DMS53 (cell line): ENCODE results near the gene PLEKHM3.

Experiments
- DNase-seq: peaks from one replicate; lab custom pipeline; 2025; lab: John Stamatoyannopoulos, UW

The PLEKHM3 gene

DNA sequence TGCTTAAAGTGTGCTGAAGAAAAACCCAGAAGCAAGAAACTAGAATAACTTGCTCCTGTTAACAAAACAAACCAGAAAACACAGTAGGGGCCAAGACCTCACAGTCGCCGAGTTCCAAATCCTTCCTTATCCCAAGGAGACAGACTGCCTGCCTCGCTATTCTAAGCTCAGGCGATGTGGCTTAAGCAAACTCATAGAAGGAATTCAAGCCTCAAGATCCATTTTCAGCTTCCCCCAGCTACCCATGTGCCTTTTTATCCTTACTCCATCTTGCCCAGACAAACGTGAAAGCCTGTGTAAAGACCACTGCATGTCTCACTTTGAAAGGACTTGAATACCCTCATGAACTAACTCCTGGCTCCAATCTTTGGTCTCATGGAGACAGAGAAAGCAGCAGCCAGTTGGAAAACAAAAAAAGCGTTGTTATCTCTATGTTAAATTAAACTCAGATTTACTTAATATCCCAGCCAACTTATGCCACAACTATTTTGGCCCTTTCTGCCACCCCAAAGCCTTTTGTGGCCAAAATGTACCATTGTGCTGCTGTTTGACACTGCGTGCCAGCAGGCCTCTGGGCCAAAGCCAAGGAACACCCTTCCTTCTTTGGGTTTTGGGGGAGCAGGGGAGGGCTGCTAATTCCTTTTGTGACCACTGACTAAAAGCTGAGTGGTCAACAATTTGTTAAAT, 132.5 kb downstream of the PLEKHM3 start:
- no peak for DNase-seq

DNA sequence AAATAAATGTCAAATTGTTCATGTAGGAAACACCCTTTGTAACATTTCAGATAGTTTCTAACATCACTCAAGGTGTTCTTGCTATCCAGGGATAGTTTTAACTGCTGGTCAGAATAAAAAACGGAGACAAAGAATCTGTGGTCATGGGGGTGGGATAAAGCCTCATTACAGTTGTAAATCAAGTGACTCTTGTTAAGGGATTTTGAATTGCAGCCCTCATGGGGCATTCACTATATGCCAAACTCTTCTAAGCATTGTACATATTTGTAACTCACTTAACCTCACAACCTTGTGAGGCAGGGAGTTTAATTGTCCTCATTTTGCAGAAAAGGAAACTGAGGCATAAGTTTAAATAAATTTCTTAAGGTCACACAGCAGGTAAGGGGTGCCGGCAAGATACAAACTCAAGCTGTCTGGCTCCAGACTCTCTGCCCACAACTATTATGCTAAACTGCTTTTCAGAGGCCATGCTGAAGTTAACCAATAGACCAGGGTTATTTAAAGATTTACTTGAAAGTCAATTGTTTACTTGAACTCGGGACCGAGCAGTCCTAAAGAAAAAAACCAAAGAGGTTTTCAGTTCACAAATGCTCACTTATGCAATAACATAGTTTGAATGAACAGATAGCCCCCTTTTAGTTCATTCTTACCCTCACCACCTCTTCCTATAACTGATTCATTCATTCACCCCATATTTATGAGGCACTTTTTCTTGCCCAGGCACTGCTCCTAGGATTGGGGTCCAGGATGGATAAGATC, 134.1 kb downstream of the PLEKHM3 start:
- no peak for DNase-seq

- DNase-seq: no peak
Measured at GRCh38 chr2:207887500-207887899, 137.8 kb downstream of the PLEKHM3 start.

DNA sequence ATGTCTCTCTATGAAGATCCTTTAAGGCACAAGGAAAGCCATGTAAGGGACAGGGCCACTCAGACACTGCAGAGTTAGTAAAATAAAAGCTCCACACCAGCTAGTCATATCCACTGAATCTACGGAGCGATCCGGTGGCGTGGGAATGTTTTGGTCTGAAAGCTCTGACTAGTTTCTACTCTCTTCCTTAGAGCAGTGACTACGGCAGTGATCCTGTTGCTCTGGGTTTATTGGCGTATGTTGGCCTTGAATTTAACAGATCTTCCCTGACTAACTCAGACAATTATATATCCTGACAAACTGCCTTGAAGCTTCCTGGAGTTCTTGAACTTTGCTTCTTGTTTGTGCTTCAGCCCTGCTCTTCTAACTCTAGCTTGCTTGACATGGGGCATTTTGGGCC, 140.3 kb downstream of the PLEKHM3 start:
- no peak for DNase-seq

- DNase-seq: no peak
Measured at GRCh38 chr2:207884127-207884526, 141.2 kb downstream of the PLEKHM3 start.

DNA sequence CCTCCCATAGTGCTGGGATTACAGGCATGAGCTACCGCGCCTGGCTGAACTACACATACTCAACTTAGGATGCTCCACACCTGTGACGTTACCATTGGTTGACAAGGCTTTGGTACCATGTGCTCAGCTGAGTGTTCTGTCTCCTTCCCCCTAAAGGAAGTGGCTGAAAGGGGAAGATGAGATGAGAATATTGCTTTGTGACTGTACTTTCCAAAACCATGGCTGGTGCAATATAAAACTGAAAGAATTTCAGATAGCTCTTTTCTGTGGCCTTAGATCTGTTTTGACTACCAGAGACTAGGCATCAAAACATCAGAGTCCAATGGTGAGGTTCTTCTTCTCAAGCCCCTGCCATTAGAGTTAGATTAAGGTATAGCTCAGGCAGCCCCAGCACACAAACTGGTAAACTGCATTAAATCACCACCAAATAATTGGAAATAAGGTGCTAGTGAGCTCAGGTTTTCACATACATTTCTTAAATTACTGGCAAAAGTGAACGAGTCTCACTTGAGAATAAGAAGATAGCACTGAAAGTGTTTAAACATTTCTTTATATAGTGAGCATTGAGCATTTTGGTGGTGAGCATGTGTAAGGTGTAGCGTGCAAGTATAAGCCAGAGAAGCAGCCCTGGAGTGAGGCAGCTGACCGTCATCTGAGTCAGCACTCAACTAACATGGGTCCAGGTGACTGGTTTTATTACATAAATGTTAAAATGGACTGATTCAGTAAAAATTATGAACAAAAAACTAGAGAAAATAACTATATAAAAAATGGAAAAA, 142.1 kb downstream of the PLEKHM3 start:
- no peak for DNase-seq

DNA sequence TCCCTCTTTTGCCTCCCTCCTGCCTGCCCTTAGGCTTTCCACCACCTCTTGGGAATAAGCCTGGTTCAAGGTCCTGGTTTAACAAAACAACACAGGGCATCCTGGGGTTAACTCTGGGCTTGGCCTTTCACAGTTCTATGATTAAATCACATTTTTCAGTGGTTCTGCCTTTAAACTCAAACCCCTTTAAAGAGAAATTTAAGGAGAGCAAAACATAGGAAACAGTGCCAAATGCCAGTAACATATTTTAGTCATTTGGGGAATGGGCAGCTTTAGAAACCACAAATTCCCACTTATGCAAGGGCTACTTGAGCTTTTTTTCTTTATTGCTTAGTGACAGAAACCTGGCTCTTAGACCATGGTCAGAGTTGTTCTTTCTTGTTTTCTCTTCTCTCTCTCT, 143.4 kb downstream of the PLEKHM3 start:
- no peak for DNase-seq

- no peak for DNase-seq
Measured at GRCh38 chr2:207879536-207879935, 145.8 kb downstream of the PLEKHM3 start.

GRCh38 chr2:207876842-207877535, 148.3 kb downstream of the PLEKHM3 start:
- no peak for DNase-seq

GRCh38 chr2:207875473-207876212, 149.7 kb downstream of the PLEKHM3 start:
- peak; percentile 54 for DNase-seq

GRCh38 chr2:207873794-207874193, 151.5 kb downstream of the PLEKHM3 start:
- no peak for DNase-seq

DNA sequence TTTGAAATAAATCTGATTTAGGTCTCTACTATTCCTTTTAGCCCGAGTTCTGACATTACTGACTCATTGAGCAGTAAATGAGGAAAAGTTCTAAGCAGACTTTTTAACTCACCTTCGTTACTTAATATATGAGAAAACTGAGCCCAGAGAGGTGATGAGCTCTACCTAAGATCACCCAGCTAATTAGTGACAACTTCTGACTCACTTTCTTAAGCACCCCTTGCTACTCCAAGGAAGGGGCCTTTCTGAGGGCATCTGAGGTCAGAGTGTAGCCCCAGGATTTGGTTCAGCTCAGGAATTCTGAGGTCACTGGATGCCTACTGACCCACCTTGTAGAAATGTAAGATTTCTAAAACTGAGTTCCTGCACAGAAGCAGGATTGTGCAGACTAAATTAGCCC, 153.4 kb downstream of the PLEKHM3 start:
- DNase-seq: no peak

GRCh38 chr2:207871506-207871905, 153.8 kb downstream of the PLEKHM3 start:
- no peak for DNase-seq

GRCh38 chr2:207870814-207871213, 154.5 kb downstream of the PLEKHM3 start:
- DNase-seq: no peak

DNA sequence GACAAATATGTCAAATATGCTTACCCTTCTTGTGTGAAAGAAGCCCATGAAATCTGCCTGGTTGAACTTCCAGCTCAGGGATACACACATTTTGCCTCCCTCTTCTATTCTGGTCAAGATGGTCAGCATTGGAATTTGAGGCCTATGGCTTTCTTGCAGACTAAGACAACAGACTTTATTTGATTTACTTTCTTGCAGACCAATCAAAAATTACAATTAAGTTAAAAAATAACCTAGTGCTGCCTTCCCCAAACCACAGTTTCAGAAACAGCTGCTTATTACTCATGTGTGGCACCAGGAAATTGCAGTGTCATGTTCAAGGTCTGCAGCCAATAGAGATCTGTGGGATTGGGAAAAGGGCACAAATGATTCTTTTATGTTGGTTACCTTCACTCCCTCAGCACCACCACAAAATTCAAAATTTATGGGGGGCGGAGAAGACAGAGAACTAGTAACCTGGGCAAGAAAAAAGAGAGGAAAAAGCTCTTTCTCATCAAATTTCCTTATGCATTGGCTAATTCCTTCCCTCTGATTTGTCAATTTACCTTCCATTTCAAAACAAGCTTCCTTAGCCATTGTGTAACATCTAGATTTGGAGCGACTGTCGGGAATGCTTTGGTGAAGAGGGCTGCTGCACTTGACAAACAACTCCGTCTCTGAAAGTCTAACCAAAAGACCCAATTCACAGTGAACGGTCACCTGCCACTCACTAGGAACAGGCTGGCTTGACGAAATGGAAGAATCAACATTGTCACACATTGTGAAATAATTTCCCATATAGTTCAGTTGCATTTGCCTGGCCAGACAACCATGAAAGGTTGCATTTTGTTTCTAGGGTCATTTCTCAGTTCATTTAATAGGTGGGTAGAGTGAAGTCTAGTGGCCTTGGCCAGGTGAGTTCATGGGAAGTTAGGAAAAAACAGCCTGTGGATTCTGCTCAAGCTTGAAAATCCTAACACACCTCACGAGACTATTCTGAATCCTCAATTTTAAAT, 155.2 kb downstream of the PLEKHM3 start:
- DNase-seq: peak; percentile 54

GRCh38 chr2:207868855-207869596, 156.3 kb downstream of the PLEKHM3 start:
- no peak for DNase-seq

DNA sequence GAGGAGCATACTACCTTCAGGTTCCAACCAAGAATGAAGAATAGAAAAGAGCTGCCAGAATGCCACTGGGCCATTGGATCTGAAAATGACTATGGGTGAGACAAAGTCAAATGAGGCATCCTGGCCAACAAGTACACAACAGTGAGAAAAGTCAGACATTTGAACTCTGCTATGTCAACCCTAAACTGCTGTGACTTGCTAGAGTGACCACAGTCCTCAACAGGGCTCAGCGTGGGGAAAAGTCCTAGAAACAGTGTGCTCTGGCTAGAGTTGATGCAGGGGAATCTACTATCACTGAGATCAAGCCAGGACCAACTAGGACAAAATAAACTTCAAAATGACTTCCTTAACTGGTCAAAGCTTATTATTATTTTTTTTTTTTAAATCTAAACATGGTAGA, 157.4 kb downstream of the PLEKHM3 start:
- no peak for DNase-seq

GRCh38 chr2:207867056-207867455, 158.3 kb downstream of the PLEKHM3 start:
- DNase-seq: no peak

DNA sequence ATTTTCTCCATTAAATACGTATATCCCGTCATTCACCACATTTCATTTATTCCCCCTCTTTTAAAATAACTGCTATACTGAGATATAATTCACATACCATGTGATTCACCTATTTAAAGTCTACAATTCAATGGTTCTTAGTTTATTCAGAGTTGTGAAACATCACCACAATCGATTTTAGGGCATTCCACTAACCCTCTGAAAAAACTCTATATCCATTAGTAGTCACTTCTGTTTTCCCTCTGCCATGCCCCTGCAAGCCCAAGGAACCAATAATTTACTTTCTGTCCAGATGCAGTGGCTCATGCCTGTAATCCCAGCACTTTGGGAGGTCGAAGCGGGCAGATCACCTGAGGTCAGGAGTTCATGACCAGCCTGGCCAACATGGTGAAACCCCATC, 160.1 kb downstream of the PLEKHM3 start:
- no peak for DNase-seq

DNA sequence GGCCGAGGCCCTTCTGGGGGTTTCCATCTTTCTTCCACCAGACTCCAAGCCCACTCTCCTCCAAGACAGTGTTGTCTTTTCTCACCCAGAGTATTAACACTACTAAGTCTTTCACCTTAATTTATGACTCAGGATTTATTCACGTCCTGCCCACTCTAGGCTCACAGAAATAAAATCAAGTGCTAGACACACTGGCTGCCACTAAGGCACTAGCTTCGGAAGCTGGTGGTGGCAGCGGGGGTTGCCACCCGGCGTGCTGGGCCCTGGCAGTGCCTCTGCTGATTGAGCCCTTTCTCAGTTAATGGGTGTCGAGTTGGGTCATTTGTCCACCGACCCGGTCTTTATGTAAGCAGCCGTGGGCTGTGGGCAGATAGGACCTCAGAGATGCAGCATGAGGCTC, 162.0 kb downstream of the PLEKHM3 start:
- DNase-seq: no peak
